ENCODE results near the gene KRTAP12-2. TPM values are rescaled to one million over a fixed set of nuclear protein-coding genes. Genes with fewer than 3 reads are reported as not detected.
"Not testable (repeated sequence)": the region's sequence is repeated elsewhere in the genome, so short reads cannot be mapped to it uniquely, and the experiment has no call there.

The KRTAP12-2 gene
- total RNA-seq, 3 donors from 2014 or later = not detected

GRCh38 chr21:44667612-44668011, 885 bp upstream of the KRTAP12-2 start:
- no peak for TF ChIP-seq POLR2A (IDR thresholded peaks at IDR 0.05)
- TF ChIP-seq POLR2AphosphoS5 (IDR thresholded peaks at IDR 0.05) = no peak
- TF ChIP-seq, protein P1, sequence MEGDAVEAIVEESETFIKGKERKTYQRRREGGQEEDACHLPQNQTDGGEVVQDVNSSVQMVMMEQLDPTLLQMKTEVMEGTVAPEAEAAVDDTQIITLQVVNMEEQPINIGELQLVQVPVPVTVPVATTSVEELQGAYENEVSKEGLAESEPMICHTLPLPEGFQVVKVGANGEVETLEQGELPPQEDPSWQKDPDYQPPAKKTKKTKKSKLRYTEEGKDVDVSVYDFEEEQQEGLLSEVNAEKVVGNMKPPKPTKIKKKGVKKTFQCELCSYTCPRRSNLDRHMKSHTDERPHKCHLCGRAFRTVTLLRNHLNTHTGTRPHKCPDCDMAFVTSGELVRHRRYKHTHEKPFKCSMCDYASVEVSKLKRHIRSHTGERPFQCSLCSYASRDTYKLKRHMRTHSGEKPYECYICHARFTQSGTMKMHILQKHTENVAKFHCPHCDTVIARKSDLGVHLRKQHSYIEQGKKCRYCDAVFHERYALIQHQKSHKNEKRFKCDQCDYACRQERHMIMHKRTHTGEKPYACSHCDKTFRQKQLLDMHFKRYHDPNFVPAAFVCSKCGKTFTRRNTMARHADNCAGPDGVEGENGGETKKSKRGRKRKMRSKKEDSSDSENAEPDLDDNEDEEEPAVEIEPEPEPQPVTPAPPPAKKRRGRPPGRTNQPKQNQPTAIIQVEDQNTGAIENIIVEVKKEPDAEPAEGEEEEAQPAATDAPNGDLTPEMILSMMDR (IDR thresholded peaks at IDR 0.05) = no peak
- Histone ChIP-seq H3K9me3 (peaks cover 15 to 23% of the 10 kb centered on the region in 2 donors), H3K4me1 (no peaks in the 10 kb centered on the region), H3K36me3 (no peaks in the 10 kb centered on the region), H3K27me3 (no peaks in the 10 kb centered on the region), H3K4me3 (no peak overlapping the region), H3K27ac (no peak overlapping the region)
- intact Hi-C loops (cut with DNase I; ENCODE audit: low total_unique reads) = no loop called here
- DNase-seq (ENCODE audit: low spot score in 2 of 2) = no peak

GRCh38 chr21:44664691-44665090, 2.0 kb downstream of the KRTAP12-2 start:
- H3K27me3 ChIP-seq = no peaks in the 10 kb centered on the region
- no peak for DNase-seq (ENCODE audit: low spot score in 2 of 2)
- intact Hi-C loops (cut with DNase I; ENCODE audit: low total_unique reads) = no loop called here
- no peak overlapping the region for H3K4me3 ChIP-seq
- H3K27ac ChIP-seq = no peak overlapping the region
- TF ChIP-seq POLR2A (IDR thresholded peaks at IDR 0.05) (no peak), POLR2AphosphoS5 (IDR thresholded peaks at IDR 0.05) (no peak)
- TF ChIP-seq, protein P1 (IDR thresholded peaks at IDR 0.05) = no peak
- no peaks in the 10 kb centered on the region for H3K36me3 ChIP-seq
- H3K4me1 ChIP-seq = no peaks in the 10 kb centered on the region
- no peaks in the 10 kb centered on the region for H3K9me3 ChIP-seq

GRCh38 chr21:44661567-44661966, 5.2 kb downstream of the KRTAP12-2 start:
- H3K27ac ChIP-seq; H3K27me3 ChIP-seq; DNase-seq (ENCODE audit: low spot score in 2 of 2); H3K4me3 ChIP-seq; H3K36me3 ChIP-seq; H3K9me3 ChIP-seq; H3K4me1 ChIP-seq; intact Hi-C loops (cut with DNase I; ENCODE audit: low total_unique reads): not testable (repeated sequence)

DNA sequence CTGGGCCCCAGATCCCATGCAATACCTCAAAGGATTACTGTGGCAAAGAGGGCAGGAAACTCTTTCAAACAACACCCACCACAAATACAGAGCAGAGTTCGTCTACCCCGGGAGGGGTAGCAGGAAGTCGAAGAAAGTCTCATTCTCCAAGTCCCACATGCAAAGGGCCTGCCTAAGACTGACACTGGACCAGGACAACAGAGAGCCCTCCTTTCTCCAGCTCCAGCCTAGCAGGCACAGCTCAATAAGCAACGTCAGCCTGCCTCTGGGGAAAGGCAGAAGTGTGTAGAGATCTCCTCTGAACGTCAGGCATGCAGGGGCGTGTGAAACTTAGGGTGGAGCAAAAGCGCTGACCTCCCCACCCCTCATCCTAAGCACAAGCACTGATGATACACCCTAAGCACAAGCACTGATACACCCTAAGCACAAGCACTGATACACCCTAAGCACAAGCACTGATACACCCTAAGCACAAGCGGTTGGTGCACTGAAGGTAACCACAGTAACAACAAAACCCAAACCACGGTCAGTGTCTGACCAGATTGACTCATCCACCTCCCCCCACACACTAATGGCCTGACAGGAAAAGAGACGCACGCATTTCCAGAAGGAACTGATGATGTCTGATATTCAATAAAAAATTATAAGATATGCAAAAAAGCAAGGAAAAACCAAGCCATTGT, 7.7 kb downstream of the KRTAP12-2 start:
- Histone ChIP-seq H3K27me3 (peaks cover 0 to 10% of the 10 kb centered on the region in 2 donors), H3K4me1 (no peaks in the 10 kb centered on the region), H3K36me3 (no peaks in the 10 kb centered on the region), H3K4me3 (no peak overlapping the region), H3K9me3 (peaks cover 11 to 13% of the 10 kb centered on the region in 2 donors), H3K27ac (no peak overlapping the region)
- no peak for DNase-seq (ENCODE audit: low spot score in 2 of 2)
- intact Hi-C loops (cut with DNase I; ENCODE audit: low total_unique reads) = no loop called here
- TF ChIP-seq, protein P1 (IDR thresholded peaks at IDR 0.05) = no peak
- TF ChIP-seq POLR2AphosphoS5 (IDR thresholded peaks at IDR 0.05) (no peak), POLR2A (IDR thresholded peaks at IDR 0.05) (no peak)

DNA sequence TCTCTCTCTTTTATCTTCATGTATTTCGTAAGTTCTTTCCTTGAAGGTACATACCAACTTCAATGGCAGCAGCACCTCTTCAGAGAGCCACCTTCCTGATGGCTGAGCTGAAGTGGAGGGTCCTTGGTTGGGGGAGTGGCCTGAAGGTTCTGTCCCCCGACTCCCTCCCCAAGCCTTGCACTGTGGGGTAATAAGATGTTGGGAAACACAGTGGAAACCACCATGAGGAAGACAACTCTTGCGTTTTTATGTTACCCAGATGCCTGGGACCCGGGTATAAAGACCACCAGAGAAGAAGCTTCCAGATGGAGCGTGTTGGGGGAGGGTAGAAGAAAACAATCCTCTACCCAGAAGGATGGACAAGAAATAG, 8.2 kb downstream of the KRTAP12-2 start:
- no peak for DNase-seq (ENCODE audit: low spot score in 2 of 2)
- Histone ChIP-seq H3K4me1 (no peaks in the 10 kb centered on the region), H3K4me3 (no peak overlapping the region), H3K27me3 (peaks cover 0 to 10% of the 10 kb centered on the region in 2 donors), H3K36me3 (no peaks in the 10 kb centered on the region), H3K27ac (no peak overlapping the region), H3K9me3 (peaks cover 11 to 14% of the 10 kb centered on the region in 2 donors)
- TF ChIP-seq, protein P1 (IDR thresholded peaks at IDR 0.05) = no peak
- TF ChIP-seq POLR2AphosphoS5 (IDR thresholded peaks at IDR 0.05) = no peak
- TF ChIP-seq POLR2A (IDR thresholded peaks at IDR 0.05) = no peak
- intact Hi-C loops (cut with DNase I; ENCODE audit: low total_unique reads) = no loop called here
